Activated CD8-positive, alpha-beta memory T cell treated with anti-CD3 and anti-CD28 coated beads, Interleukin-2, amount 50 U/mL, for 4 hours (primary cell): ENCODE measurements around the gene TMLHE.
"Not testable (repeated sequence)": the region's sequence is repeated elsewhere in the genome, so short reads cannot be mapped to it uniquely, and the experiment has no call there.

ENCODE experiments used
- DNase-seq: peaks from one replicate; pipeline ENCODE4 v3.0.0-alpha.2; 2020

The TMLHE gene

DNA sequence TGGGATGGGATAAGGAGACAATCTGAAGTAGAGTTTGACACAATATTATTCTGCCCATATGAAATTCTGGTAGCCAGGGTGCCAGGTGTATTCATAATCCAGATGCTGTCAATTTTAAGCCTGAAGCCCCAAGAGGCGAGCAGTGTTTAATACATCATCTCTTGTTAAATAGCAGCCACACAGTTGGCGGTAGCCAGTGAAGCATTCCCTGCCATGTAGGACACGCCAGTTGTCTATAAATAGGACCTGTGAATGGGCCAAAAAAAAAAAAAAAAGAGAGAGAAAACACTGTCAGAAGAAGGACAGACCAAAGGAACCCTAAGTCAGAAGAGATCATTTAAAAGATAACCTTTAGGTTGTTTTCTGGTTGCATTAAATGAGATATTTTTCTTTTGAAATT, 121.3 kb downstream of the TMLHE start:
- not testable (repeated sequence) for DNase-seq

DNA sequence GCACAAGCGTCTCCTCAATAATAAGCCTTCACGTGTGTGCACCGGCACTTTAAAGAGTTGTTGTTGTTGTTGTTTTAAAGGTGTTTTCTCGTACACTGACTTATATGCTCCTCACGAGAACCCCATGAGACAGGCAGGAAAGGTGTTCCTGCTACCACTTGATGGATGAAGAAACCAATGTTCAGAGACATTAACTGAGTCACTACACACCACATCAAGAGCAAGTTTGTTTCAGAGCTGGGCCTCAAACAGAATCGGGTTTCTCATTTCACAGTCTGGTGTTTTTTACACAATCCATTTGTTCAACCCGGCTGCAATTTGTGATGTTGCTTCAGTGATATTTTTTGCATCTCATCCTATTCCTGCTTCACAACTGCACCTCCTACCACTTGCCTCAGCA, 135.6 kb downstream of the TMLHE start:
- DNase-seq = not testable (repeated sequence)

DNA sequence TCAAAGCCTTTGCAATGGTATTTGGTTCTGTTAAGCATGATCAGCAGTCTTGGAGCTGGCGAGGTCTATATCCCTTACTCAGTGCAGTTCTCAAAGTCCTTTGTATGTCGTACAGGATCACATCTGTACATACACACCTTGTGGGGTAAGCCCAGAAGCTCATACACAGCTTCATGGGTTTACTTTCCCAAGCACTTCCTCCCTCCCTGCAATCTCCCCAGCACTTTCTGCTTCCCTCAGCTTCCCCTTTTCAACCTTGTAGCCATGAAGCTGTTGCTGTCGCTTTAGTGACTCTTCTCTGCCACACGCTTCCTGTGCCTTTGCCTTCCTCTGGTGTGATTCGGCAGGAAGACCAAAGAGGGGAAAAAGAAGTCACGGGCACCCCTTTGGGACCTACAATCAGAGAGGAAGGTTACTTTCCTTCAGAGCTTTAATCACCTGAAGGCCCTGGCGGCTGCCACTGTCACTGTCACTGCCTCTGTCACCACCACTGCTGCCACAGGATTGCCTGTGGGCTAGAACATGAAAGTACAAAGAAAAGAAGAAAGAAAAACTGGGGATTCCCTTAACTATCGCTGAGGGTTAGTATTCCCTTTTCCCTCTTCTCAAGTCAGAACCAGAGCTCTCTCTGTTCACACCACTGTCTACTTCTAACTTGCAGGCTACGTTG, 146.3 kb downstream of the TMLHE start:
- DNase-seq = not testable (repeated sequence)

DNA sequence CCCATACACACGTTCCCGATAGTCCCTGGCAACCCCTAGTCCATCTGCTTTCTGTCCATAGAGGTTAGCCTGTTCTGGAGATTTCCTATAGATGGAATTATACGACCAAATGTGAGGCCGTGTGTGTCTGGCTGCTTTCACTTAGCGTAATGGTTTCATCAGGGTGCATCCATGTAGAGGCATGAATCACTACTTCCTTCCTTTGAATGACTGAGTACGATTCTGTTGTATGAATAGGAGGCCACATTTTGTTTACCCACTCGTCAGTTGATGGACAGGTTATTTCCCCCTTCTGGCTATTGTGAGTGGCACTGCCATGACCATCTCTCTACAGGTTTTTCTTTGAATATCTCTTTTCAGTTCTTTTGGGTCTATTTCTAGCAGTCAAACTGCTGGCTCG, 152.3 kb downstream of the TMLHE start:
- DNase-seq = not testable (repeated sequence)

DNA sequence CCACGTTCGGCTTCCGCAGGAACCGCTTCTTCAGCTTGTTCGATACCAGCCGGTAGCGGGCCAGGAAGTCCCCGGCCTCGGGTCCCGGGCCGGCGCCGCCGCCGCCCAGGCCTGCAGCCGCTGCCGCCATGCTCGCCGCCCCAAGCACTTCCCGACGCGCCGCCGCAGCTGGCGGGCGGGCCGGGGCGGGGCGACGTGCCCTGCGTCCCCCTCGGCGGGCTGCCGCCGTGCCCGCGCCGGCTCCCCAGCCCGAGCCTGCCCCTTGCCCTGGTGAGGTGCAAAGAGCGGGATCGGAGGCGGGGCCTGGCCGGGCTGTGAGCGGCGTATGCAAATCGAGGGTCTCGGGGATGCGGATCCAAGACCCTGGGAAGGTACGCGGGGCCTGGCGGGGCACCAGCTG, 154.3 kb downstream of the TMLHE start, which contains the start of gene F8A3:
Gene F8A3 (minus strand): TSS at position 150 of the 400 bp plus-strand sequence. CDS start 20 bp downstream, at position 130.
- not testable (repeated sequence) for DNase-seq

DNA sequence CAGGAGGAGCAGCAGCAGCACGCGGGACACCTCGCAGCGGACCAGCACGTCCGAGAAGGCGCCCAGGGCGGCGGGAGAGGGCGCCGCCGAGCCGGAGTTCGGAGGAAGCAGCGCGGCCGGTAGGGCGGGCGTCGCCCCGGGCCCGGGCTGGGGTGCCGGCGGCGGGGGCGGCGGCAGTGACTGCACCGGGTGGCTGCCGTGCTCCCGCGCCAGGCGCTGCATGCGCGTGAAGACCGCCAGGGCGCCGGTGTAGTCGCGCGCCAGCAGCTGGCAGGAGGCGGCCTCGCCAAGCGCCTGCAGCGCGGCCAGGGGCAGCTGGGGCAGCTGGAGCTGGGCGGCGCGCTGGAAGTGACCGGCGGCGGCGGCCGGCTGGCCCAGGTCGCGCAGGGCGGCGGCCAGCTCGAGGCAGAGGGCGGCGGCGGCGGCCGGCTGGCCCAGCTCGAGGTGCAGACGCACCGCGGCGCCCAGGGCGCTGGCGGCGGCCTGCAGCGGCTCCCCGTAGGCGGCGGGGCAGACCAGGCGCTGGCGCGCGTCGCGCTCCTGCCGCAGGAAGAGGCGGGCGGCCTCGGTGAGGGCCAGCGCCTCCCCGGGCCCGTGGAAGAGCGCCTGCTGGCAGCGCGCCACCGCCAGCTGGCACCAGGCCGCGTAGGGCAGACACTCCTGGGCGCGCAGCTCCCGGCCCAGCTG, 154.8 kb downstream of the TMLHE start:
- not testable (repeated sequence) for DNase-seq

DNA sequence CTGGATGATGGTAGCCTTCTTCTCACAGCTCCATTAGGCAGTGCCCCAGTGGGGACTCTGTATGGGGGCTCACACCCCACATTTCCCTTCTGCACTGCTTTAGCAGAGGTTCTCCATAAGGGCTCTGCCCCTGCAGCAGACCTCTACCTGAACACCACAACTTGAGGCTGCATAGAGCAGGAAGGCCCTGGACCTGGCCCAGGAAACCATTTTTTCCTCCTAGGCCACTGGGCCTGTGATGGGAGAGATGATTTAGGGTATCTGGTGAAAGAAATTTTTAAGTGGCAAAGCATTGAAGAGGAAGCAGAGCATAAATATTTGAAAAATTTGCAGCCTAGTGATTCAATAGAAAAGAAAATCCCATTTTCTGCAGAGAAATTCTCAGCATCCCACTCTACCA, 171.7 kb downstream of the TMLHE start:
- DNase-seq = no peak
